Trophoblast cell (in vitro differentiated cells and primary cell): ENCODE data around the gene OR6C65.
"Not testable (repeated sequence)": the region's sequence is repeated elsewhere in the genome, so short reads cannot be mapped to it uniquely, and the experiment has no call there.

Experiments
- DNase-seq, 2 donors: peaks; one replicate each; pipeline ENCODE4 v3.0.0-alpha.2; 2016
- H2AFZ ChIP-seq: 2 replicates; pipeline ENCODE4 v1.6.1; 2013; ENCODE audit warnings: low read length, moderate library complexity, mild to moderate bottlenecking; ENCODE audit not compliant: insufficient read depth, poor library complexity
- H2AK5ac ChIP-seq: 2 replicates; pipeline ENCODE4 v1.6.1; 2013; ENCODE audit warnings: mild to moderate bottlenecking, low read length
- H2BK120ac ChIP-seq: 2 replicates; pipeline ENCODE4 v1.6.1; 2013; ENCODE audit warnings: low read length, mild to moderate bottlenecking, moderate library complexity; ENCODE audit not compliant: insufficient read depth, poor library complexity
- H2BK12ac ChIP-seq: 2 replicates; pipeline ENCODE4 v1.6.1; 2013; ENCODE audit warnings: mild to moderate bottlenecking, low read length, moderate library complexity
- H2BK5ac ChIP-seq: 2 replicates; pipeline ENCODE4 v1.6.1; 2013; ENCODE audit warnings: low read length, low read depth, moderate library complexity, mild to moderate bottlenecking; ENCODE audit not compliant: poor library complexity
- H3K14ac ChIP-seq: 2 replicates; pipeline ENCODE4 v1.6.1; 2013; ENCODE audit warnings: mild to moderate bottlenecking, low read length
- H3K18ac ChIP-seq: 2 replicates; pipeline ENCODE4 v1.6.1; 2013; ENCODE audit warnings: mild to moderate bottlenecking, low read length
- H3K23ac ChIP-seq: 2 replicates; pipeline ENCODE4 v1.6.1; 2013; ENCODE audit warnings: low read length
- H3K27ac ChIP-seq: 2 replicates; pipeline ENCODE4 v1.5.1; 2013; ENCODE audit warnings: low read depth, mild to moderate bottlenecking, inconsistent platforms, low read length, moderate library complexity
- H3K27me3 ChIP-seq: 2 replicates; pipeline ENCODE4 v1.6.1; 2013; ENCODE audit warnings: inconsistent platforms, mild to moderate bottlenecking, low read length, moderate library complexity; ENCODE audit not compliant: insufficient read depth
- H3K36me3 ChIP-seq, 2 experiments: 1 replicate in 1 of 2; 2 replicates in 1 of 2; pipeline ENCODE4 v1.6.1; 2013; ENCODE audit warnings: low read length in 2 of 2, mild to moderate bottlenecking in 2 of 2, moderate library complexity in 1 of 2; ENCODE audit not compliant: insufficient read depth in 2 of 2, control insufficient read depth in 1 of 2
- H3K4ac ChIP-seq: 2 replicates; pipeline ENCODE4 v1.6.1; 2013; ENCODE audit warnings: low read depth, mild to moderate bottlenecking, low read length, moderate library complexity
- H3K4me1 ChIP-seq, 2 experiments: 1 replicate in 1 of 2; 2 replicates in 1 of 2; pipeline ENCODE4 v1.6.1; 2013; ENCODE audit warnings: low read length in 2 of 2, mild to moderate bottlenecking in 2 of 2, moderate library complexity in 1 of 2; ENCODE audit not compliant: insufficient read depth in 2 of 2, control insufficient read depth in 1 of 2
- H3K4me2 ChIP-seq: 2 replicates; pipeline ENCODE4 v1.6.1; 2013; ENCODE audit warnings: inconsistent platforms, mild to moderate bottlenecking, low read length, moderate library complexity
- H3K4me3 ChIP-seq: 2 replicates; pipeline ENCODE4 v1.5.1; 2013; ENCODE audit warnings: mild to moderate bottlenecking, low read depth, low read length, inconsistent platforms
- H3K79me1 ChIP-seq: one replicate; pipeline ENCODE4 v1.6.1; 2013; ENCODE audit warnings: low read length
- H3K79me2 ChIP-seq: 2 replicates; pipeline ENCODE4 v1.6.1; 2013; ENCODE audit warnings: low read length, mild to moderate bottlenecking; ENCODE audit not compliant: control insufficient read depth, insufficient read depth, poor library complexity
- H3K9ac ChIP-seq: 2 replicates; pipeline ENCODE4 v1.6.1; 2013; ENCODE audit warnings: mild to moderate bottlenecking, low read length
- H3K9me3 ChIP-seq: 2 replicates; pipeline ENCODE4 v1.6.1; 2013; ENCODE audit warnings: low read depth, mild to moderate bottlenecking, control low read depth, inconsistent platforms, low read length; ENCODE audit not compliant: insufficient read depth
- H4K12ac ChIP-seq: 2 replicates; pipeline ENCODE4 v1.6.1; 2013; ENCODE audit warnings: low read depth, mild to moderate bottlenecking, low read length, moderate library complexity
- H4K8ac ChIP-seq: 2 replicates; pipeline ENCODE4 v1.6.1; 2013; ENCODE audit warnings: low read depth, mild to moderate bottlenecking, low read length, moderate library complexity
- H4K91ac ChIP-seq: one replicate; pipeline ENCODE4 v1.6.1; 2013; ENCODE audit warnings: low read depth, mild to moderate bottlenecking, low read length, moderate library complexity
- WGBS: extraction: QIAGEN DNeasy Blood & Tissue Kit; methylation state at CpG from one replicate; pipeline ENCODE4 v1.1.7; 2013; ENCODE audit warnings: missing lambda C conversion rate; ENCODE audit not compliant: insufficient read length, insufficient coverage; ENCODE audit errors: extremely low coverage; 5-methylcytosine and 5-hydroxymethylcytosine counted together

OR6C65 gene

DNA sequence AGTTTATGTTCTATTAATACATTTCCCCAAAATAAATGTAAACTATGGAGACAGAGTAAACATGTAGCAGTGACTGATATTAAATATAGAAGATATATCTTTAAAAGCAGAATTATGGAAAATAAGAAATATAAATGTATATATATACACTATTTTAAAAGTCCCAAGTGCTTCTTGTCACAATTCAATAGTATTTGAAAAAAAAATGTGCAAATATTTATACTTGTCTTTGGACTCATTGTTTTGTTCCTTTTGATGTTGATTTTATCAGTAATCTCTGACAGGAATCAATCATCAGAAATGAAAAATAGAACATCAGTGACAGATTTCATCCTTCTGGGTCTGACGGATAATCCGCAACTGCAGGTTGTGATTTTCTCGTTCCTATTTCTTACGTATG is 25.6 kb downstream of the OR6C65 start, which contains the start of gene OR6C76:
Gene OR6C76, plus strand, starts transcription at position 301 of the 400 bp plus-strand sequence. Its CDS starts 0 bp downstream, at position 301.
- Histone ChIP-seq H2AFZ (no peak within 1 kb of the TSS), H2BK12ac (no peak within 1 kb of the TSS), H2AK5ac (no peak within 1 kb of the TSS), H3K27me3 (no peaks in the 10 kb centered on the region), H3K4ac (no peak within 1 kb of the TSS), H3K27ac (no peak within 1 kb of the TSS), H3K18ac (no peak within 1 kb of the TSS), H3K36me3 (no peaks in the 10 kb centered on the region), H3K4me2 (no peak within 1 kb of the TSS), H3K14ac (no peak within 1 kb of the TSS), H3K9ac (no peak within 1 kb of the TSS), H2BK5ac (no peak within 1 kb of the TSS), H3K4me3 (no peak within 1 kb of the TSS), H3K4me1 (no peaks in the 10 kb centered on the region), H3K79me2 (no peaks in the 10 kb centered on the region), H4K8ac (no peak within 1 kb of the TSS), H4K12ac (no peak within 1 kb of the TSS), H4K91ac (no peak within 1 kb of the TSS), H3K79me1 (no peaks in the 10 kb centered on the region), H3K23ac (no peak within 1 kb of the TSS), H3K9me3 (no peaks in the 10 kb centered on the region), H2BK120ac (no peak within 1 kb of the TSS)
- no CpG with 5 or more reads among the region's 4 CpGs for WGBS
- DNase-seq, result no peak

DNA sequence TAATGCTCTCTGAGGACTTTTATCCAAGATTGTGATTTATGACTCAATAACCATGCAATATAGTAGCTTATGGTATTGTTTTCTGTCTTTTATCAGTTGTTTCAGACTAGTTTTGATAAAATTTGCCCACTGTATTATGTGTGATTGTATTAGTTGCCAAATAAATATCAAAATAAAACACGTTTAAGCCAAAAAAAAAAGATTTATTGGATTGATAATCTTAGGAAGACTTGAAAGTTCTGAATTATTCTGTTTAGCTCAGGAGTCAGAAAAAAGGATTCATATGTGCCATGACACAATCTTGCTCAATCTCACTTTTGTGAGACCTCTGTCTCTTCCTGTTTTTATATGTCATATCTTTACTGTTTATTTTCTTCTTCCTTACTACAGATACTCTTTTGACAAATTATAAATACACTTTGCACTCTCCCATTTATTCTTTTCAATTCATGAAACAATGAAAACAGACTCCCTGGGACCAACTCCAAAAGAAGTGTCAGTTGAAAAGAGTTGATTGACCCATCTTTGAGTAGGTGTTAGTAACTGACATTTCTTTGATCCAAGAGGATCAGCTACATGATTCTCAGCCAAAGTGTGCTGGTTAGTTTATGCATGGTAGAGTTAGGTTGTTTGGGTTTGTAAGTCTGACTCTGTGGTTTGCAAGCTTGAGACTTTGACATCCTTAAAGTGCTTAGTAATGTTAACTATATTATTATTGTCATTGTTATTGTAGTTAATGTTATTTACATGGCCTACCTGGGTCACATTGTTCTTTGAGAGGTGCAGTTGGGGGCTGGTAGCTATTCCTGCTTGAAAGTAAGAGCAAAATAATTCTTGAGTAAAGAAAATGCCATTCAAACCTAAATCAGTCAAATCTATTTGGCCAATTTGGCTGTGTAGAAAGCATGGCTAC is 28.3 kb downstream of the OR6C65 start:
- Histone ChIP-seq H3K4ac (no peak overlapping the region), H3K9ac (no peak overlapping the region), H3K23ac (no peak overlapping the region), H3K4me2 (no peak overlapping the region), H2BK12ac (no peak overlapping the region), H3K9me3 (no peaks in the 10 kb centered on the region), H4K8ac (no peak overlapping the region), H2BK5ac (no peak overlapping the region), H4K91ac (no peak overlapping the region), H4K12ac (no peak overlapping the region), H3K18ac (no peak overlapping the region), H3K79me1 (no peaks in the 10 kb centered on the region), H3K4me1 (no peaks in the 10 kb centered on the region), H2BK120ac (no peak overlapping the region), H2AK5ac (no peak overlapping the region), H3K36me3 (no peaks in the 10 kb centered on the region), H3K4me3 (no peak overlapping the region), H3K27ac (no peak overlapping the region), H3K14ac (no peak overlapping the region), H2AFZ (no peak overlapping the region), H3K27me3 (no peaks in the 10 kb centered on the region), H3K79me2 (no peaks in the 10 kb centered on the region)
- WGBS, result no CpG with 5 or more reads among the region's 1 CpG
- no peak for DNase-seq

DNA sequence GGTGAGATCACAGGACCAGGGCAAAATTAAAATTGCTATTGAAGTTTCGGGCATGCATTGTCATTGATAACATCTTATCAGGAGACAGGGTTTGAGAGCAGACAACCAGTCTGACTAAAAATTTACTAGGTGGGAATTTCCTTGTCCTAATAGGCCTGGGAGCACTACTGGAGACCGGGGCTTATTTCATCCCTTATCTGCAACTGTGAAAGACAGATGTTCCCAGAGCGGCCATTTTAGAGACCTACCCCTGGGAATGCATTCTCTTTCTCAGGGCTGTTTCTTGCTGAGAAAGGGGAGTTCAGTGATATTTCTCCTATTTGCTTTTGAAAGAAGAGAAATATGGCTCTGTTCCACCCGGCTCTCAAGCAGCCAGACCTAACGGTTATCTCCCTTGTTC is 40.9 kb downstream of the OR6C65 start:
- not testable (repeated sequence) for H3K4ac ChIP-seq, H3K27ac ChIP-seq, DNase-seq, H2BK120ac ChIP-seq, H3K9ac ChIP-seq, H3K36me3 ChIP-seq, H3K4me1 ChIP-seq, H3K9me3 ChIP-seq, H4K8ac ChIP-seq, H2AFZ ChIP-seq, H3K4me3 ChIP-seq, H3K14ac ChIP-seq, H2AK5ac ChIP-seq, H3K27me3 ChIP-seq, H4K12ac ChIP-seq, H3K23ac ChIP-seq, H4K91ac ChIP-seq, H2BK5ac ChIP-seq, H3K4me2 ChIP-seq, H3K18ac ChIP-seq, H3K79me2 ChIP-seq, H2BK12ac ChIP-seq, H3K79me1 ChIP-seq
- WGBS, result no CpG with 5 or more reads among the region's 5 CpGs

DNA sequence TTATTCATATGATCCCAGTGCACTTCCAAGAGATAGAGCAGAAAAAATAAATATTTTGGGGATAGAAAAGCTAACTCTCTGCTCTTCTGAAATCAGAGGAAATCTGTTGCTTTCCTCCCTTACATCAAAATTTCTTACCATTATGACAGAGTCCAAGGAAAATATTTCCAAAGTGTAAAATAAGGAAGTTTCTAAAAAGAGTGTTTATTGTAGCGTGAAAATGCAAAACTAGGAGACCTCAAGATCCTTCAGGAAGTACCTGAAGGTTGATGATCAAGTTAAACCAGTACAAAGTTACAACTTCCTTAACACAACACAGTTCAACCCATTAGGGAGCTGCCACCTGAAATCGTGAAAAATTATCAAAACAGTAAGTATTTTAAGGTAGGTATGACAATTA is 43.4 kb downstream of the OR6C65 start, which contains the start of gene OR6C2:
Gene OR6C2, plus strand, starts transcription at position 301 of the 400 bp plus-strand sequence. CDS start 8,138 bp downstream, outside the sequence.
- DNase-seq, result no peak
- Histone ChIP-seq H3K9ac (no peak within 1 kb of the TSS), H3K9me3 (no peaks in the 10 kb centered on the region), H2AK5ac (no peak within 1 kb of the TSS), H2BK120ac (no peak within 1 kb of the TSS), H2AFZ (no peak within 1 kb of the TSS), H4K12ac (no peak within 1 kb of the TSS), H2BK5ac (no peak within 1 kb of the TSS), H3K27ac (no peak within 1 kb of the TSS), H3K79me2 (no peaks in the 10 kb centered on the region), H3K36me3 (no peaks in the 10 kb centered on the region), H3K27me3 (no peaks in the 10 kb centered on the region), H3K4me3 (no peak within 1 kb of the TSS), H3K79me1 (no peaks in the 10 kb centered on the region), H2BK12ac (no peak within 1 kb of the TSS), H3K14ac (no peak within 1 kb of the TSS), H3K4me1 (no peaks in the 10 kb centered on the region), H3K18ac (no peak within 1 kb of the TSS), H3K4me2 (no peak within 1 kb of the TSS), H3K4ac (no peak within 1 kb of the TSS), H4K8ac (no peak within 1 kb of the TSS), H4K91ac (no peak within 1 kb of the TSS), H3K23ac (no peak within 1 kb of the TSS)
- no CpG with 5 or more reads among the region's 2 CpGs for WGBS
